WI38 (cell line): Measurements from ENCODE around the gene LYPD6B.

ENCODE experiments used
- H3K4me3 ChIP-seq: 2 replicates; pipeline ENCODE4 v1.5.1; 2011; ENCODE audit warnings: low read depth, mild to moderate bottlenecking, control low read depth, low read length
- TF ChIP-seq, protein P1 (sequence below): IDR thresholded peaks from 2 replicates; pipeline ENCODE4 v1.5.1; 2012; ENCODE audit warnings: low read depth, mild to moderate bottlenecking, control low read depth, low read length

Gene LYPD6B

DNA sequence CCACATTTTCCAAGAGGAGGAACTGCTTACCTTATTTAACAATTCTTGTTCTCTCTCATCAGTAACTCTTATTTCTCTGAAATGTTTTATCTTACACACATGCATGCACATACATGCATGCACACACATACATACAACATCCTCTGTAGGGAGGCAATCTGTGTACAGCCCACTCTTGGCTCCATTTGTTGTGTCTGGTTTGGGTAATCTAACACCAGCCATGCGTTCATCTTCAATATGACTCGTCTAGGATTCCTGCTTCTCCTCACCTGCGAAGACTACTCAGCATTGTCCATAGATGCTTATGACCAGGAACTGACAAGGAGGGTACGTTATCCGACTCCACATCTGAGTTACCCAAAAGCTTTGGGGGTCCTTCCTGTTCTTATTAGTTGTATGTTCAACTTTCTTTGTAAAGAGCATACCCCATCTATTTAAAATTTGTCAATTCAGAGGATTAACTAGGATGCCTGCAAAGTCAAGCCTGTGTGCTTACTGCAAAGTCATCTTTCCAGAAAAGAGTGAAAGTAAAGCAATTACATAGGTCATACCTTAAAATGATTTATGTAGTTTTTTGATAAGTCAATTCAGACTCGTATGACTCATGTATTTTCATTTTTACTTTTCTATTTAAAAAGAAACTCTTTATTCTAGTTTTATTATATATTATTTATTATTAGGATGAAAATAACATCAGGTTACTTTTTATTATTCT lies 18.2 kb downstream of the LYPD6B start:
- no peak overlapping the region for H3K4me3 ChIP-seq
- TF ChIP-seq, protein P1, sequence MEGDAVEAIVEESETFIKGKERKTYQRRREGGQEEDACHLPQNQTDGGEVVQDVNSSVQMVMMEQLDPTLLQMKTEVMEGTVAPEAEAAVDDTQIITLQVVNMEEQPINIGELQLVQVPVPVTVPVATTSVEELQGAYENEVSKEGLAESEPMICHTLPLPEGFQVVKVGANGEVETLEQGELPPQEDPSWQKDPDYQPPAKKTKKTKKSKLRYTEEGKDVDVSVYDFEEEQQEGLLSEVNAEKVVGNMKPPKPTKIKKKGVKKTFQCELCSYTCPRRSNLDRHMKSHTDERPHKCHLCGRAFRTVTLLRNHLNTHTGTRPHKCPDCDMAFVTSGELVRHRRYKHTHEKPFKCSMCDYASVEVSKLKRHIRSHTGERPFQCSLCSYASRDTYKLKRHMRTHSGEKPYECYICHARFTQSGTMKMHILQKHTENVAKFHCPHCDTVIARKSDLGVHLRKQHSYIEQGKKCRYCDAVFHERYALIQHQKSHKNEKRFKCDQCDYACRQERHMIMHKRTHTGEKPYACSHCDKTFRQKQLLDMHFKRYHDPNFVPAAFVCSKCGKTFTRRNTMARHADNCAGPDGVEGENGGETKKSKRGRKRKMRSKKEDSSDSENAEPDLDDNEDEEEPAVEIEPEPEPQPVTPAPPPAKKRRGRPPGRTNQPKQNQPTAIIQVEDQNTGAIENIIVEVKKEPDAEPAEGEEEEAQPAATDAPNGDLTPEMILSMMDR, result no peak

DNA sequence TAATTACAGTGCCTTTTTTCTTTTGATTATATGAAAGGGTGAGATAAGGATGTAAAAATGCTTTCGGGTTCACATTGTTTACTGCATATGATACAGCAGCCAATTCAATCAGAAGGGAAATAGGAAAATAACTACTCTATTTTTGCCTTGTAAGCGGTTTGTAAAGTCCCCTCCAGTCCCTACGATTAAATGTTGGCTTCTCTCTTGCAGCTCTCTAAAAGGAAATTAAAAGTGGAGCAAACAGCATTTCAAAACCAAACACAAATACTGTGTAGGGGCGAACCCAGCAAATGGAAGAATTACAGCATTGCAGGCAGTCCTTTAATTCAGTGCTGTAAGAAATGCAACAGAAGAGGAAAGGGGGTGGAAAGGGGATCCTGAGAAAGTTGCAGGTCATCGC lies 18.9 kb downstream of the LYPD6B start:
- TF ChIP-seq, protein P1, result no peak

DNA sequence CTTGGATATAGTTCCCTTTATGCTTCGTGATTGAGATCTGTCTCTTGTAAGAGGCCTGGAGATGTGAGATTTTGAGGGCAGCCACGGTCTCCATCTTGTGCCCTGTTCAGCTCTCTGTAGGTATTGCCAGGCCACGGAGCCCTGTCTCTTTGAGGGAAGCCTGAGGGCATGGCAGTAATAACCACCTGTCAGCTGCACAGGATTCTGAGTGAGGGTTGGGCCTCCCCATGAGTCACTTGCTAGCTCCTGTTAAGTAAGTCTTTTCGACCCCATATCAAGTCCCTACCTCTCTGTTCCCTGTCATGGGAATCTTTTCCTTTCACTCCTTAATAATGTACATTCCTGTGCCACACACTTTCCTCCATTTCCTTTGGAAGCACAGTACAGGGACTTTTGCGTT lies 20.4 kb downstream of the LYPD6B start:
- TF ChIP-seq, protein P1, result no peak
- H3K4me3 ChIP-seq, result no peak overlapping the region

More for the DNA sequence above, 18.9 kb downstream of the LYPD6B start:
- no peak overlapping the region for H3K4me3 ChIP-seq

DNA sequence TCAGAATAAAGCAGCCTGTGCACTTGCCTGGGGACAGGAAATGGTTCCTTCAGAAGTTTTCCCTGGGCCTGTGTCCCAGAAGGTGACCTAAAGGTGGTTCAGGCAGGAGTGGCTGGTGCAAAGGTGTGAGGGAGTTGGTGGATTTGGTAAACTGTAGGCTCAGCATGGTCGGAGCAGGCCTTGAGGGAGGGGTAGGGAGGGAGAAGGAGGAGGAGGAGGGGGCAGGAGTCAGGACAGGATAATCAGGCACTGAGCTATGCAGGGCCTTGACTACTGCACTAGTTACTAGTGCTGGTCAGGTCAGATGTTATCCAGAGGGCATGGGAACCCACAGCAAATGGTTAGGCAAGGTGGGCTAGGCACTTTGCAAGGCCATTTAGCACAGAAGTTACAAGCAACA lies 21.3 kb downstream of the LYPD6B start:
- no peak overlapping the region for H3K4me3 ChIP-seq
- TF ChIP-seq, protein P1, result no peak

DNA sequence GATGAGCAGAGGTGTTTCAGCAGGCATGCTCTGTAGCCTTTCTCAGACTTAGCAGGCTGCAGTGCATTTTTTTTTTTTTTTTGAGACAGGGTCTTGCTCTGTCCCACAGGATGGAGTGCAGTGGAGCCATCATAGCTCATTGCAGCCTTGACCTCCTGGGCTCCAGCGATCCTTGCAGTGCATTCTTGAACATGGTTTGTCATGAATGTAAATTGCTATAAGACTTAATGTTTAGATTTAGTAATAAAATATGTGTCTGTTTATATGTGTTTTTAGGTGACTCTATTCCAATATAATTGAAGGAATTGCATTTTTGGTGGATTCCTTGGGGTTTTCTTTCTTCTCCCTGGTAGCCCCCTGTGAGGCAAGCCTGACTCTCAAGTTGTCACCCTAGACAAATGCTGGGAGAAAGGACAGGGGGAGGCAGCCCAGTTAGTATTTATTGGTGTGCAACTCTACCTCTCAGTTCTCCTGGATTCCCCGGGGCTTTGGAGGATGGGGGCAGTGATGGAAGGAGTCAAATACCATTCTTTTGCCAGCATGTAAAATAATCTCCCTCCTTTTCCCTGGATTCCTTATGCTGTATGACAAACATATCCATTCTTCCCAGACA lies 22.7 kb downstream of the LYPD6B start:
- TF ChIP-seq, protein P1, result no peak

DNA sequence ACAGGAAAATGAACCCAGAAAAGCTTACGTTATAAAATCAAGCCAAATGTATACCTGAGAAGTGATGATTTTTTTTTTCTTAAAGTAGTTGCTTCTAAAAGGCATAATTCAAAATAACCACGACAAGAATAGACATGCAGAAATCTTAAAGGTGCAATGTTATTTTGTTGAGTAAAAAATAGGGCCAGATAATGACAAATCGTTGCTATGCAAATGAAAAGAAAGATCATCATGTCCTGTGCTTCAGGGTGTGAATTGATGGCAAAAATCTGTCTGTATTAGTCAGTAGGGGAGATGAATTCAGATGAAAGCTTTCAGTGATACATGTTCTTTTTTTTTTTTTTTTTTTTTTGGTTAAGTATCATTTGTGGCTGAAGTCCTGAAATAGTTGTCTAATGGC lies 24.0 kb downstream of the LYPD6B start:
- TF ChIP-seq, protein P1, result no peak
- H3K4me3 ChIP-seq, result no peak overlapping the region

More for the DNA sequence above, 22.7 kb downstream of the LYPD6B start:
- H3K4me3 ChIP-seq, result no peak overlapping the region

DNA sequence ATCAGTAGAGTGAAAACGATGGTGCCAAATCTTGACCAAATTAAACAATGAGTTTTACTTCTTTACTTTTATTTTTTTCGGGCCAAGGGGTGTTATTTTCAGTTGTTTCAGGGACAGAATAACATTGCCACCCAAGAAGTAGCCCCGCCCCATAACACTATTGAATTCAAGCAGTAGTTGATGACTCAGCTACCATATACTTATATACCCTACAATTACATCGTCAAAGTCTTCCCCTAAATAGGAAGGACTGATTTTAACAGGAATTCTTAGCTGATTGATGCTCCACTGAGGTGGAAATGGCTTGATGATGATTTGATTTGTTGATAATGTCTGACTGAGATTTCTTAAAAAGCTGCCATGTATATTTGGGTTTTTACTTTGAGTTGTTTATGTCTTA lies 24.7 kb downstream of the LYPD6B start:
- TF ChIP-seq, protein P1, result no peak
- H3K4me3 ChIP-seq, result no peak overlapping the region
